Cardiac fibroblast (primary cell): Measurements from ENCODE around the gene BTBD9.
"Not testable (repeated sequence)": the region's sequence is repeated elsewhere in the genome, so short reads cannot be mapped to it uniquely, and the experiment has no call there.

ENCODE experiments used
- DNase-seq, 2 donors: peaks; one replicate each; pipeline versions ENCODE4 v3.0.0 to v3.0.0-alpha.2; 2010; ENCODE audit warnings: low read depth in 2 of 2
- H3K4me3 ChIP-seq, 2 donors: replicated peaks in 1 of 2; 1 replicate in 1 of 2; 2 replicates in 1 of 2; pipeline ENCODE4 v1.5.1; 2011; ENCODE audit warnings: low read depth in 2 of 2, low read length in 2 of 2, mild to moderate bottlenecking in 2 of 2, moderate library complexity in 1 of 2
- CTCF ChIP-seq: IDR thresholded peaks from one replicate; pipeline ENCODE4 v1.5.1; 2011; ENCODE audit warnings: low read depth, mild to moderate bottlenecking, low read length, inconsistent platforms

BTBD9 gene

GRCh38 chr6:38349795-38350194, 289.9 kb downstream of the BTBD9 start:
- DNase-seq = peak; percentile 62 to 79
- no peak for TF ChIP-seq CTCF
- H3K4me3 ChIP-seq = no peak overlapping the region

- TF ChIP-seq CTCF = no peak
- H3K4me3 ChIP-seq = no peak overlapping the region
- no peak for DNase-seq
Measured at GRCh38 chr6:38349221-38349620, 290.5 kb downstream of the BTBD9 start.

- no peak overlapping the region for H3K4me3 ChIP-seq
- no peak for DNase-seq
- no peak for TF ChIP-seq CTCF
Measured at GRCh38 chr6:38348371-38348770, 291.4 kb downstream of the BTBD9 start.

- H3K4me3 ChIP-seq, DNase-seq: not testable (repeated sequence)
Measured at GRCh38 chr6:38347829-38348228, 291.9 kb downstream of the BTBD9 start.

GRCh38 chr6:38346291-38347079, 293.2 kb downstream of the BTBD9 start:
- TF ChIP-seq CTCF = no peak
- DNase-seq = peak; percentile 56 to 78
- no peak overlapping the region for H3K4me3 ChIP-seq

- no peak for TF ChIP-seq CTCF
- no peak overlapping the region for H3K4me3 ChIP-seq
- no peak for DNase-seq
Measured at GRCh38 chr6:38345586-38345985, 294.1 kb downstream of the BTBD9 start.

- no peak for TF ChIP-seq CTCF
- no peak overlapping the region for H3K4me3 ChIP-seq
- DNase-seq = no peak
Measured at GRCh38 chr6:38341496-38341895, 298.2 kb downstream of the BTBD9 start.
